Measurements from ENCODE around the gene LSAMP. TPM values are rescaled to one million over a fixed set of nuclear protein-coding genes. Genes with fewer than 3 reads are reported as not detected.

LSAMP gene
- total RNA-seq, 1 donor from 2014 or later, result 64.9 TPM

DNA sequence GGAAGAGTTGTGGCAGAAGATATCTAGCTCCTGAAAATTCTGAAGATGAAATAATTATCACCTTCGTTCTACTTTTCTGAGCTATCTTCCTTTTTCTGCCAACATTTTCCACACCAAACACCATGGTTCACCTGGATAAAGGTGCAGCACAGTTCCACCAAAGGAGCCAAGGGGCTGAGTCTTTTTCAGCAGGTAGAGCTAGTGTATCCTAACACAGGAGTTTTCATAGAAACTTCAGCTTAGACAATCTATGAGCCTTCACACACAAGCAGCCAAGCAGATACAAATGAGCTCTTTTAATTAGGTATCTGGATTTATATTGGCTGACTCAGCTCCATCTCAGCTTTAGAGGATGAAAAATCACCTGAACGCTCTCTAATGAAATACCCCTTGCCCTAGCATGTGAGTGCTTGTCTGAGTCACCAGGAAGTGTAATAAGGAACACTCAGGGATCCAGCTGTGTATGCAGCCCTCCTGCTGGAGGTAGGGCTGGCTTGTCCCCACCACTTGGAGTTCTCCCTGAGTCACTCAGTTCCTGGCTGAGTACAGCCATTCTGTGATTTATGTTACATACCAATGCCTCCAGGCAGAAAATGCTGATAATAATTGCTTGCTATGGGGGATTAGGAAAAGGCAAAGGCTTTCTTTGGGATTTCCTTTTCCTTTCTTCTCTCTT is 385.7 kb downstream of the LSAMP start:
- no peak overlapping the region for H3K4me3 Mint-ChIP-seq
- H3K36me3 Mint-ChIP-seq, result no peaks in the 10 kb centered on the region
- peak overlapping the region; percentile 33 for H3K27ac Mint-ChIP-seq
- TF ChIP-seq, protein P1, sequence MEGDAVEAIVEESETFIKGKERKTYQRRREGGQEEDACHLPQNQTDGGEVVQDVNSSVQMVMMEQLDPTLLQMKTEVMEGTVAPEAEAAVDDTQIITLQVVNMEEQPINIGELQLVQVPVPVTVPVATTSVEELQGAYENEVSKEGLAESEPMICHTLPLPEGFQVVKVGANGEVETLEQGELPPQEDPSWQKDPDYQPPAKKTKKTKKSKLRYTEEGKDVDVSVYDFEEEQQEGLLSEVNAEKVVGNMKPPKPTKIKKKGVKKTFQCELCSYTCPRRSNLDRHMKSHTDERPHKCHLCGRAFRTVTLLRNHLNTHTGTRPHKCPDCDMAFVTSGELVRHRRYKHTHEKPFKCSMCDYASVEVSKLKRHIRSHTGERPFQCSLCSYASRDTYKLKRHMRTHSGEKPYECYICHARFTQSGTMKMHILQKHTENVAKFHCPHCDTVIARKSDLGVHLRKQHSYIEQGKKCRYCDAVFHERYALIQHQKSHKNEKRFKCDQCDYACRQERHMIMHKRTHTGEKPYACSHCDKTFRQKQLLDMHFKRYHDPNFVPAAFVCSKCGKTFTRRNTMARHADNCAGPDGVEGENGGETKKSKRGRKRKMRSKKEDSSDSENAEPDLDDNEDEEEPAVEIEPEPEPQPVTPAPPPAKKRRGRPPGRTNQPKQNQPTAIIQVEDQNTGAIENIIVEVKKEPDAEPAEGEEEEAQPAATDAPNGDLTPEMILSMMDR (conservative IDR thresholded peaks at IDR 0.05), result no peak
- H3K9me3 Mint-ChIP-seq, result no peaks in the 10 kb centered on the region
- H3K4me1 Mint-ChIP-seq (ENCODE audit: unreplicated experiment), result peaks cover 23% of the 10 kb centered on the region
- H3K27me3 Mint-ChIP-seq, result no peaks in the 10 kb centered on the region
- no peak for DNase-seq (ENCODE audit: extremely low spot score, unreplicated experiment)

DNA sequence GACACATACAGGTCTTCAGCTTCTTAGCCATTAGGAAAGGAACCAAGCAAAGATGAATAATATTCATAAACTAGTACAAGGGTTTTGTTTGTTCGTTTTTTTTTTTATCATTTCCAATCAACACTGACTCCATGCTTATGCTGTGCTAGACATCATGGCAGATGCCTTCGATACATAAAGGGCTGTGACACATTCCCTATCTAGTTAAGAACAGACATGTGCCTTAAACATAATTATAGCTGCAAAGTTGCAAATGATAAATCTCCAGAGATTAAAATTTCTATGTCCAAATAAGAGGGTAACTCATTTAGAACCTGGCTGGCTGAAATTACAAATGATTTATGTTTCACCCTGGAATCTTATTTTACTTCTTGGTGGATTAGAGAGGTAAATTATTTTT is 386.4 kb downstream of the LSAMP start:
- DNase-seq (ENCODE audit: extremely low spot score, unreplicated experiment), result no peak
- H3K4me1 Mint-ChIP-seq (ENCODE audit: unreplicated experiment), result peaks cover 23% of the 10 kb centered on the region
- TF ChIP-seq, protein P1 (conservative IDR thresholded peaks at IDR 0.05), result no peak
- H3K9me3 Mint-ChIP-seq, result no peaks in the 10 kb centered on the region
- no peaks in the 10 kb centered on the region for H3K36me3 Mint-ChIP-seq
- no peak overlapping the region for H3K4me3 Mint-ChIP-seq
- no peaks in the 10 kb centered on the region for H3K27me3 Mint-ChIP-seq
- no peak overlapping the region for H3K27ac Mint-ChIP-seq

GRCh38 chr3:116057400-116058006 is 387.8 kb downstream of the LSAMP start:
- H3K36me3 Mint-ChIP-seq, result peaks cover 6% of the 10 kb centered on the region
- H3K27ac Mint-ChIP-seq, result no peak overlapping the region
- peaks cover 23% of the 10 kb centered on the region for H3K4me1 Mint-ChIP-seq (ENCODE audit: unreplicated experiment)
- no peaks in the 10 kb centered on the region for H3K27me3 Mint-ChIP-seq
- TF ChIP-seq, protein P1 (conservative IDR thresholded peaks at IDR 0.05), result no peak
- no peak for DNase-seq (ENCODE audit: extremely low spot score, unreplicated experiment)
- H3K4me3 Mint-ChIP-seq, result no peak overlapping the region
- peaks cover 4% of the 10 kb centered on the region for H3K9me3 Mint-ChIP-seq

GRCh38 chr3:116056280-116056679 is 389.0 kb downstream of the LSAMP start:
- H3K27me3 Mint-ChIP-seq, result no peaks in the 10 kb centered on the region
- peaks cover 27% of the 10 kb centered on the region for H3K4me1 Mint-ChIP-seq (ENCODE audit: unreplicated experiment)
- H3K9me3 Mint-ChIP-seq, result peaks cover 4% of the 10 kb centered on the region
- H3K27ac Mint-ChIP-seq, result no peak overlapping the region
- no peak overlapping the region for H3K4me3 Mint-ChIP-seq
- DNase-seq (ENCODE audit: extremely low spot score, unreplicated experiment), result no peak
- TF ChIP-seq, protein P1 (conservative IDR thresholded peaks at IDR 0.05), result no peak
- peaks cover 6% of the 10 kb centered on the region for H3K36me3 Mint-ChIP-seq

GRCh38 chr3:116053017-116053416 is 392.3 kb downstream of the LSAMP start:
- DNase-seq (ENCODE audit: extremely low spot score, unreplicated experiment), result no peak
- TF ChIP-seq, protein P1 (conservative IDR thresholded peaks at IDR 0.05), result no peak
- no peak overlapping the region for H3K4me3 Mint-ChIP-seq

More at GRCh38 chr3:116053017-116053416, 392.3 kb downstream of the LSAMP start:
- no peaks in the 10 kb centered on the region for H3K27me3 Mint-ChIP-seq
- peaks cover 4% of the 10 kb centered on the region for H3K9me3 Mint-ChIP-seq
- H3K4me1 Mint-ChIP-seq (ENCODE audit: unreplicated experiment), result peaks cover 13% of the 10 kb centered on the region
- H3K27ac Mint-ChIP-seq, result no peak overlapping the region
- H3K36me3 Mint-ChIP-seq, result peaks cover 6% of the 10 kb centered on the region

All from type B pancreatic cell (in vitro differentiated cells).